T-helper 17 cell (primary cell): ENCODE data around the gene PREPL. TPM values are rescaled to one million over a fixed set of nuclear protein-coding genes. Genes with fewer than 3 reads are reported as not detected.
A peak's percentile ranks its signal among the peaks of the same experiment; 100 is the strongest.
"Not testable (repeated sequence)": the region's sequence is repeated elsewhere in the genome, so short reads cannot be mapped to it uniquely, and the experiment has no call there.

Experiments
- ATAC-seq: fragments of 150-1000 bp; cut with Tn5 transposase; 2 replicates; pipeline ENCODE4 v1.10.0; 2021; ENCODE audit warnings: mild to moderate bottlenecking, moderate library complexity
- DNase-seq, 3 donors: peaks; one replicate each; pipeline versions ENCODE4 v3.0.0 to v3.0.0-alpha.2; 2020 to 2021
- H3K9me3 ChIP-seq: one replicate; pipeline ENCODE4 v1.7.0; 2013; ENCODE audit warnings: low read length, mild to moderate bottlenecking; ENCODE audit not compliant: control insufficient read depth, poor library complexity, severe bottlenecking
- H3K27ac Mint-ChIP-seq: one replicate; pipeline ENCODE4 v1.8.0; 2022; ENCODE audit warnings: mild to moderate bottlenecking, moderate library complexity, mixed read lengths
- H3K27me3 Mint-ChIP-seq: one replicate; pipeline ENCODE4 v1.8.0; 2022; ENCODE audit warnings: mixed read lengths
- H3K36me3 Mint-ChIP-seq: one replicate; pipeline ENCODE4 v1.8.0; 2022; ENCODE audit warnings: low read depth, mixed read lengths
- H3K4me1 Mint-ChIP-seq: one replicate; pipeline ENCODE4 v1.8.0; 2022; ENCODE audit warnings: mild to moderate bottlenecking, mixed read lengths
- H3K4me3 Mint-ChIP-seq: one replicate; pipeline ENCODE4 v1.8.0; 2022; ENCODE audit warnings: mild to moderate bottlenecking, moderate library complexity, mixed read lengths
- total RNA-seq, 4 donors: library from RNA in 2 of 4; stranded (reverse) in 2 of 4; gene quantifications; one replicate each; pipeline ENCODE4 v1.2.3 and lab custom pipeline; 2022 to 2026

The PREPL gene
- total RNA-seq, 2 donors from 2014 or later = 21.3 to 23.4 TPM

GRCh38 chr2:44330801-44331200 lies 30.5 kb downstream of the PREPL start:
- peaks cover 12% of the 10 kb centered on the region for H3K36me3 Mint-ChIP-seq
- H3K4me1 Mint-ChIP-seq = peaks cover 13% of the 10 kb centered on the region
- H3K9me3 ChIP-seq = no peaks in the 10 kb centered on the region
- H3K27me3 Mint-ChIP-seq = no peaks in the 10 kb centered on the region
- H3K4me3 Mint-ChIP-seq = no peak overlapping the region
- DNase-seq (no peak), ATAC-seq (no peak)
- H3K27ac Mint-ChIP-seq = peak overlapping the region; percentile 69

- no peak overlapping the region for H3K4me3 Mint-ChIP-seq
Measured at GRCh38 chr2:44329343-44329742, 32.0 kb downstream of the PREPL start.

GRCh38 chr2:44328750-44329149 lies 32.5 kb downstream of the PREPL start:
- Mint-ChIP-seq H3K27me3 (no peaks in the 10 kb centered on the region), H3K4me3 (no peak overlapping the region), H3K27ac (peak overlapping the region; percentile 69), H3K4me1 (peaks cover 10% of the 10 kb centered on the region), H3K36me3 (peaks cover 9% of the 10 kb centered on the region)
- ATAC-seq (no peak), DNase-seq (no peak)
- no peaks in the 10 kb centered on the region for H3K9me3 ChIP-seq

More at GRCh38 chr2:44329343-44329742, 32.0 kb downstream of the PREPL start:
- no peaks in the 10 kb centered on the region for H3K27me3 Mint-ChIP-seq
- DNase-seq (no peak), ATAC-seq (no peak)
- peak overlapping the region; percentile 69 for H3K27ac Mint-ChIP-seq
- peaks cover 10% of the 10 kb centered on the region for H3K4me1 Mint-ChIP-seq
- H3K36me3 Mint-ChIP-seq = peaks cover 9% of the 10 kb centered on the region
- no peaks in the 10 kb centered on the region for H3K9me3 ChIP-seq

GRCh38 chr2:44326548-44327264 lies 34.6 kb downstream of the PREPL start:
- no peak for ATAC-seq
- H3K27ac Mint-ChIP-seq = no peak overlapping the region
- H3K4me3 Mint-ChIP-seq = no peak overlapping the region

GRCh38 chr2:44325897-44326296 lies 35.4 kb downstream of the PREPL start:
- Mint-ChIP-seq H3K4me3 (no peak overlapping the region), H3K36me3 (peaks cover 12% of the 10 kb centered on the region), H3K4me1 (peaks cover 7% of the 10 kb centered on the region), H3K27me3 (no peaks in the 10 kb centered on the region), H3K27ac (no peak overlapping the region)
- DNase-seq = no peak
- ATAC-seq = no peak
- H3K9me3 ChIP-seq = no peaks in the 10 kb centered on the region

More at GRCh38 chr2:44326548-44327264, 34.6 kb downstream of the PREPL start:
- H3K27me3 Mint-ChIP-seq = no peaks in the 10 kb centered on the region
- H3K9me3 ChIP-seq = no peaks in the 10 kb centered on the region
- H3K36me3 Mint-ChIP-seq = peaks cover 14% of the 10 kb centered on the region
- no peak for DNase-seq
- H3K4me1 Mint-ChIP-seq = peaks cover 10% of the 10 kb centered on the region

- DNase-seq = no peak
- no peaks in the 10 kb centered on the region for H3K9me3 ChIP-seq
- ATAC-seq = no peak
- H3K4me3 Mint-ChIP-seq = no peak overlapping the region
- no peak overlapping the region for H3K27ac Mint-ChIP-seq
- H3K36me3 Mint-ChIP-seq = peaks cover 9% of the 10 kb centered on the region
- no peaks in the 10 kb centered on the region for H3K27me3 Mint-ChIP-seq
- peaks cover 4% of the 10 kb centered on the region for H3K4me1 Mint-ChIP-seq
Measured at GRCh38 chr2:44324971-44325426, 36.3 kb downstream of the PREPL start.

GRCh38 chr2:44321360-44321759 lies 39.9 kb downstream of the PREPL start:
- H3K9me3 ChIP-seq = no peaks in the 10 kb centered on the region
- ATAC-seq (no peak), DNase-seq (no peak)
- Mint-ChIP-seq H3K27ac (no peak overlapping the region), H3K27me3 (no peaks in the 10 kb centered on the region), H3K4me3 (no peak overlapping the region), H3K4me1 (peaks cover 7% of the 10 kb centered on the region), H3K36me3 (peaks cover 8% of the 10 kb centered on the region)

- peaks cover 7% of the 10 kb centered on the region for H3K4me1 Mint-ChIP-seq
- H3K9me3 ChIP-seq = no peaks in the 10 kb centered on the region
- DNase-seq (no peak), ATAC-seq (no peak)
- H3K36me3 Mint-ChIP-seq = peaks cover 13% of the 10 kb centered on the region
- H3K4me3 Mint-ChIP-seq = no peak overlapping the region
- H3K27ac Mint-ChIP-seq = no peak overlapping the region
- H3K27me3 Mint-ChIP-seq = no peaks in the 10 kb centered on the region
Measured at GRCh38 chr2:44320832-44321231, 40.5 kb downstream of the PREPL start.

- Mint-ChIP-seq H3K36me3 (peaks cover 12% of the 10 kb centered on the region), H3K4me1 (peaks cover 3% of the 10 kb centered on the region), H3K27ac (no peak overlapping the region), H3K4me3 (no peak overlapping the region), H3K27me3 (no peaks in the 10 kb centered on the region)
- no peak for DNase-seq
- no peaks in the 10 kb centered on the region for H3K9me3 ChIP-seq
- no peak for ATAC-seq
Measured at GRCh38 chr2:44315945-44316344, 45.3 kb downstream of the PREPL start.

- peaks cover 3% of the 10 kb centered on the region for H3K4me1 Mint-ChIP-seq
- ATAC-seq (no peak), DNase-seq (no peak)
- H3K27me3 Mint-ChIP-seq = no peaks in the 10 kb centered on the region
- peaks cover 12% of the 10 kb centered on the region for H3K36me3 Mint-ChIP-seq
- H3K9me3 ChIP-seq = no peaks in the 10 kb centered on the region
- H3K27ac Mint-ChIP-seq = no peak overlapping the region
- H3K4me3 Mint-ChIP-seq = no peak overlapping the region
Measured at GRCh38 chr2:44314362-44314761, 46.9 kb downstream of the PREPL start.

- H3K27me3 Mint-ChIP-seq = no peaks in the 10 kb centered on the region
- no peak for DNase-seq
- H3K4me1 Mint-ChIP-seq = no peaks in the 10 kb centered on the region
- H3K9me3 ChIP-seq = no peaks in the 10 kb centered on the region
- no peak for ATAC-seq
- H3K27ac Mint-ChIP-seq = no peak overlapping the region
- H3K4me3 Mint-ChIP-seq = no peak overlapping the region
- H3K36me3 Mint-ChIP-seq = peaks cover 4% of the 10 kb centered on the region
Measured at GRCh38 chr2:44310287-44310686, 51.0 kb downstream of the PREPL start.

GRCh38 chr2:44305882-44306281 lies 55.4 kb downstream of the PREPL start:
- H3K4me1 Mint-ChIP-seq = no peaks in the 10 kb centered on the region
- H3K36me3 Mint-ChIP-seq = no peaks in the 10 kb centered on the region
- H3K4me3 Mint-ChIP-seq = no peak overlapping the region
- H3K27ac Mint-ChIP-seq = no peak overlapping the region
- H3K9me3 ChIP-seq = no peaks in the 10 kb centered on the region
- H3K27me3 Mint-ChIP-seq = no peaks in the 10 kb centered on the region
- DNase-seq (no peak), ATAC-seq (no peak)

GRCh38 chr2:44304258-44304657 lies 57.0 kb downstream of the PREPL start:
- no peaks in the 10 kb centered on the region for H3K9me3 ChIP-seq
- H3K27me3 Mint-ChIP-seq = no peaks in the 10 kb centered on the region
- no peaks in the 10 kb centered on the region for H3K36me3 Mint-ChIP-seq
- no peak overlapping the region for H3K27ac Mint-ChIP-seq
- H3K4me3 Mint-ChIP-seq = no peak overlapping the region
- H3K4me1 Mint-ChIP-seq = no peaks in the 10 kb centered on the region
- ATAC-seq (no peak), DNase-seq (no peak)

- ATAC-seq, H3K27ac Mint-ChIP-seq, H3K9me3 ChIP-seq, H3K27me3 Mint-ChIP-seq, H3K4me3 Mint-ChIP-seq, DNase-seq, H3K36me3 Mint-ChIP-seq, H3K4me1 Mint-ChIP-seq: not testable (repeated sequence)
Measured at GRCh38 chr2:44303766-44304165, 57.5 kb downstream of the PREPL start.
